NCI-H1930 (cell line): ENCODE measurements around the gene ARAP3.
"Not testable (repeated sequence)": the region's sequence is repeated elsewhere in the genome, so short reads cannot be mapped to it uniquely, and the experiment has no call there.

Experiments used
- DNase-seq, 2 experiments: peaks; one replicate each; lab custom pipeline; 2025; lab: John Stamatoyannopoulos, UW

ARAP3 gene

GRCh38 chr5:141617682-141618029 is 64.4 kb downstream of the ARAP3 start:
- DNase-seq: no peak

GRCh38 chr5:141617128-141617527 is 64.9 kb downstream of the ARAP3 start:
- DNase-seq: no peak

DNA sequence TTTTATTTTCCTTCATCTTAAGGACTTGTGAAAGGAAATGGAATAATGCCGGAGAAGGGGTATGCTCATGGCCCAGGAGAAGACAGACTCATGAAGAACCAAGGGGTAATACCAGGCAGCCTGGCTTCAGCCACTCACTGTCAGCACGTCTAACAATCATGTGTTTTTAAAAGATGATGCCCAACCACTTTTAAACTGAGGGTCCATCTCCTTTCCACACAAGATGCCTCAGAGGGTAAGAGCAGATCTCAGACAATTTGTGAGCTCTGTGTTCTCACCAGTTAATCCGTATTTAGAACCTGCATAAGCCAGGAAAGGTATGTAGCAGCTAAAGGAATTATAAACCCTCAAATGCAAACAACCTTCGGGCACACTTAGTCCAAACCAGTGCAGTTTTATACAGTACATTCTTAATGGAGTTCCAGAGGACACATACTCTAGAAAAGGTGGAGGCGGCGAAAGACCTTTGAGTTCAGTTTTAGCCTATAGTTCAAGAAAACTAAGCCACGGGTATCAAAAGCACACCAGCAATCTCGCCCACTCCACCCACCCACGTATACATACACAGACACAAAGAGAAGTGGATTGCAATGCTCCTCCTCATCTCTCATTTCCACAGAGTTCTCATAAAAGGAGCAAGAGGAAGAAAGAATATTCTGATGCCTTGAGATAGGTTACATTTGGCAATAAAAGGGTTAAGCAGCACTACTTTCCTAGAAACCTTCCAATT is 65.9 kb downstream of the ARAP3 start:
- no peak for DNase-seq

GRCh38 chr5:141613344-141613743 is 68.7 kb downstream of the ARAP3 start:
- no peak for DNase-seq

DNA sequence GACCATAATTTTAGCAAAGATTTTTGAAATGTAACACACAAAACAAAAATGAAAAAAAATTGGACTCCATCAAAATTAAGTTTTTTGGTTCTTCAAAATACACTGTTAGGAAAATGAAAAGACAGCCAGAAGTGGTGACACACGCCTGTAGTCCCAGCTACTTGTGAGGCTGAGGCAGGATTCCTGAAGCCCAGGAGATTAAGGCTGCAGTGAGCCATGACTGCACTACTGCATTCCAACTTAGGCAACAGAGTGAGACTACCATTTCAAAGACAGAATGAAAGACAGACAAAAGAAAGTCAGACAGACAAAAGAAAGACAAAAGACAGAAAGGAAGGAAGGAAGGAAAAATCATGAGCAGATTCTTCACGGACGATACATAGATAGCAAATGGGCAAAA is 70.7 kb downstream of the ARAP3 start:
- DNase-seq: no peak

- DNase-seq: not testable (repeated sequence)
These were observed 72.1 kb downstream of the ARAP3 start for GRCh38 chr5:141609921-141610320.

DNA sequence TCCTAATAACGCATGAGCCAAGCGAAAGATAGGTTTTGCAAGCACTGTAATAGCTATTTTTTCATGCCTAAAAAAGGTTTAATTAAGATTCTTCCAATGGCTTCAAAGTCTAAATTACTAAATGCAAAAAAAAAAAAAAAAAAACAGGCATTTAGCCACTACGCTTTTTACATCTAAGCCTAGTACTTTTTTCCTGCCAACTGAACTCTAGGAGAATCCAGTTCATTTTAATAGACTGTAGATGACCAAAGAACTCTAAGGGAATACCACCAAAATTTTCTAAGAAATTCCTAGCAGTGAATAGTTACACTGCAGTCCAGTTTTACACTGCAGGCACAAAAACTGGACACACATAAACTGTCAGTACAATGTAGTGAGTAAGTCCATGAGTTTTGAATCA is 73.0 kb downstream of the ARAP3 start:
- no peak for DNase-seq

GRCh38 chr5:141608557-141608956 is 73.5 kb downstream of the ARAP3 start:
- no peak for DNase-seq

DNA sequence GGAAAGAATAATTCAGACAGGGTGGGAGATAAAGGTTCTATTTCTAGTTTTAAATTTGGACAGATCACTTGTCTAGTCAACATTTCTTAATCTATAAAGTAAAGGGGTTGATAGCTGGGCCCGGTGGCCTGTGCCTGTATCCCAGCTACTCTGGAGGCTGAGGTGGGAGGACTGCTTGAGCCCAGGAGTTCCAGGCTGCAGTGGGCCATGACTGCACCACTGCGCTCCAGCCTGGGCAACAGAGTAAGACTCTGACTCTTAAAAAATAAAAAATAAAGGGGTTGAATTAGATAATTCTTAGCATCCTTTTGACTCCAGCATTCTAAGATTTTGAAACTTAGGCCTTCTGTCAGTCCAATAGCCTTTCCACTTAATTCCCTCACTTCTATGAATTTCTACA is 74.0 kb downstream of the ARAP3 start:
- DNase-seq: no peak

- no peak for DNase-seq
These were observed 76.3 kb downstream of the ARAP3 start for GRCh38 chr5:141605523-141606277.

DNA sequence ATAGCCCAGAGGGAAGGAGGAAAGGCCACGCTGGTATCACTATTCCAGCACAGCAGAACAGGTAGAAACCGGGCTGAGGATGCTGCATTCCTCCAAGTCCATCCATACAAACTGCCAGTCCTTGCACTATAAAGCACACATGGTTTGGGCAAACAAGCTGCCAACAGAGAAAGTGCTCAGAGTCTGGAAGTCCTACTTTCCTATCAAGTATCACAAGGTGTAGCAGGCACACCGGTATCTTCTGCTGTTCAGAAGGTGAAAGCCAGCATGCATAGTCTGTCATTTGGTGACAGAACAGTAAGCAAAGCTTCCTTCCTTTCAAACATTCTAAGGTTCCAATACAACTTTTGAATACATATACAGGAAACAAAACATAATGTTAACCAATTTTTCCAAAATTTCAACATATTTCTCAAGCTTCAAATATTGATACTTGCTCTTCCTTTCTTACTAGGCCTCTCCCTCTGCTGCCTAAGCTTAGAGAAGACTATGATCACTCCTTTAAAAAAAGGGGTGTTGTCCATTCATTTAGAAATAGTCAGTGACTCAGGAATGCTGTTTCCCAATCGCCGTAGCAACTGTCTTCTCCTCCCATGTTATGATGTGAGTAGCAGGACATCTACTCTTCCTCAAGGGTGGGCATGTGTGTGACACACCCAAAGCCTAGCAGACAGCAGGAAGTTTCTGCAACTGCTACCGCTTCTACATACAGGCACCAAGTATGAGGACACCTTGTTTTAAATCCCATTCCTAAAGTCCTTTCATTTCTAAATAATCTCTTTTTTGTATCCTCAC is 77.9 kb downstream of the ARAP3 start:
- no peak for DNase-seq
